Neural progenitor cell (in vitro differentiated cells): ENCODE results near the gene HHATL.

Experiments
- EZH2phosphoT487 ChIP-seq: fragments of 200-600 bp; sonication (generic); IDR thresholded peaks from 2 replicates; pipeline ENCODE4 v1.6.1; 2017; ENCODE audit warnings: antibody characterized with exemption
- TF ChIP-seq, protein P1 (sequence below): fragments of 200-600 bp; sonication (generic); IDR thresholded peaks from 2 replicates; pipeline ENCODE4 v1.5.1; 2017; ENCODE audit warnings: antibody characterized with exemption, mild to moderate bottlenecking

DNA sequence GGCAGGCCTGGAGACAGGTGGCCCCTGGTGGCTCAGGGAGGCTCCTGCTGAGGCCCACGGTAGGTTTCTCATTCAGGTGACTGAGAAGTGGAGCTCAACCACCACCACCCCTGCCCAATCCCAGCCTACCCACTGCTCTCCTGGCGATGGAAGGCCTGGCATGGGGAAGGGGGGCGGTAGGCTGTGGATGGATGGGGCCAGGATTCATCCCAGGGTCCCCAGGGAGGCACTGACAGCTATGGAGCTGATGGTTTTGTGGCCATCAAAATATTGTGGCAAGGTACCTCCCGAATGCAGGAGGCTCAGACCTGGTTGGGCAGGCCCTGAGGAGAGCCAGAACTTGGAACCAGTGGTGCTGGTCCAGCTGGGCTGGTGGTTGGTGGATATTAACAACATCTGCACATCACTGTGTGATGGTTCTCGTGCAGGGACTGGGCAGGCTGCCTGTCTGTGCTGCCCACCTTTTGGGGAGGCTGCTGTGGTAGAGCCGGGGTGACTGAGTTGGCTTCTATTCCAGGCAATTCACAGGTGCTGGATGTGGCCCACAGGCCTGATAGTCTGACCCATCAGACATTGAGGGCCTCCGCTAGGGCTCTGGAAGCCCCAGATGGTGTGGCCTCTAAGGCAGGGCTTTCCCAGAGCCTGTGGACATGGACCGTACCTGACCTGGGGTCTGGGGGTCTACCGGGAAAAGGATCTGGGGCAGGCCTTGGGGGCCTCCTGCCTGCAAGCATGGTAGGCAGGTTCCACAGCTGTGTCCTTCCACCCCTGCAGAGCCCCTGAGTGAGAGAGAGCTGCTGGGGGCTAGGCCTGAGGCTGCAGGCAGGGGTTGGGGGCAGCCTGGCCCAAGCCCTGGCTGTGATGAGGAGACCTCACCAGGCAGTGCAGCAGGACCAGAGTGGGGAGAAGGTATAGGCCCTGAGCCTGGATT lies 45.7 kb downstream of the HHATL start:
- TF ChIP-seq, protein P1, sequence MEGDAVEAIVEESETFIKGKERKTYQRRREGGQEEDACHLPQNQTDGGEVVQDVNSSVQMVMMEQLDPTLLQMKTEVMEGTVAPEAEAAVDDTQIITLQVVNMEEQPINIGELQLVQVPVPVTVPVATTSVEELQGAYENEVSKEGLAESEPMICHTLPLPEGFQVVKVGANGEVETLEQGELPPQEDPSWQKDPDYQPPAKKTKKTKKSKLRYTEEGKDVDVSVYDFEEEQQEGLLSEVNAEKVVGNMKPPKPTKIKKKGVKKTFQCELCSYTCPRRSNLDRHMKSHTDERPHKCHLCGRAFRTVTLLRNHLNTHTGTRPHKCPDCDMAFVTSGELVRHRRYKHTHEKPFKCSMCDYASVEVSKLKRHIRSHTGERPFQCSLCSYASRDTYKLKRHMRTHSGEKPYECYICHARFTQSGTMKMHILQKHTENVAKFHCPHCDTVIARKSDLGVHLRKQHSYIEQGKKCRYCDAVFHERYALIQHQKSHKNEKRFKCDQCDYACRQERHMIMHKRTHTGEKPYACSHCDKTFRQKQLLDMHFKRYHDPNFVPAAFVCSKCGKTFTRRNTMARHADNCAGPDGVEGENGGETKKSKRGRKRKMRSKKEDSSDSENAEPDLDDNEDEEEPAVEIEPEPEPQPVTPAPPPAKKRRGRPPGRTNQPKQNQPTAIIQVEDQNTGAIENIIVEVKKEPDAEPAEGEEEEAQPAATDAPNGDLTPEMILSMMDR, result no peak
- TF ChIP-seq EZH2phosphoT487, result no peak
